Inflammatory macrophage treated with lipopolysaccharide for 1 hour (primary cell): ENCODE data around the gene PNPLA7.
"Not testable (repeated sequence)": the region's sequence is repeated elsewhere in the genome, so short reads cannot be mapped to it uniquely, and the experiment has no call there.

Experiments used
- DNase-seq, 2 donors: peaks; one replicate each; pipeline ENCODE4 v3.0.0-alpha.2; 2020 to 2022

PNPLA7 gene

DNA sequence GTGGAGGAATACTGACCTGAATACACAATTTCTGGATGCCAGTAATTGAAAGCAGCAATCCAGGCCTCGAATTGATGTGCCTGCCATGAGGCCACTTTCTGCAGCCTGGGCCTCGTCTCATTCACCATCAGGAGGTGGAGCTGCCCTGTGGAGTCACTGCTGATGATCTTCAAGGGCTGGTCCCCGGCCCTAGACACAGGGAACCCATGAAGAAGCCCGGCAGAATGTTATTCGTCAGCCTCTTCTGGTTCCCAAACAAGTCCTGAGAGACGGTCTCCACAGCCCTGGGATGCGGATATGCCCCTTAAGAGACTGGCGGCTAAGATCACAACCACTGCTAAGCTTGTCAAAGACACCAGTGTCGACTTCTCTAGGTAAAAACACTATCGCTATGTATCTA is 24.0 kb upstream of the PNPLA7 start:
- DNase-seq, result no peak

- no peak for DNase-seq
Observed at GRCh38 chr9:137570566-137570965, 20.4 kb upstream of the PNPLA7 start.

GRCh38 chr9:137569609-137570203 is 19.5 kb upstream of the PNPLA7 start:
- no peak for DNase-seq

DNA sequence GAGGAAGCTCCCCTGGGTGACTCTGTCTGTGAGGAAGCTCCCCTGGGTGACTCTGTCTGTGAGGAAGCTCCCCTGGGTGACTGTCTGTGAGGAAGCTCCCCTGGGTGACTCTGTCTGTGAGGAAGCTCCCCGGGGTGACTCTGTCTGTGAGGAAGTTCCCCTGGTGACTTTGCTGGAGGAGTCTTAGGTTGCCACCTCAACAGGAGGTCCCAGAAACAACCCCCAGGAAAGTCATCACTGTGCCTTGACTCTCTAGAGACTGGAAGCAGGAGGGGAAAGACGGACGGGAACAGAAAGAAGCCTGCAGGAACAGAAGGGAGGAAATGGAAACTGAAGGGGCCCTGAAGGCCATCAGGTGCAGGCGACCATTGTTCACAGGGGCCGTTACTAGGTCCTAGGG is 18.2 kb upstream of the PNPLA7 start:
- DNase-seq, result not testable (repeated sequence)

GRCh38 chr9:137564817-137565411 is 14.7 kb upstream of the PNPLA7 start:
- DNase-seq, result no peak

- DNase-seq, result no peak
Observed at GRCh38 chr9:137564134-137564533, 13.9 kb upstream of the PNPLA7 start.

DNA sequence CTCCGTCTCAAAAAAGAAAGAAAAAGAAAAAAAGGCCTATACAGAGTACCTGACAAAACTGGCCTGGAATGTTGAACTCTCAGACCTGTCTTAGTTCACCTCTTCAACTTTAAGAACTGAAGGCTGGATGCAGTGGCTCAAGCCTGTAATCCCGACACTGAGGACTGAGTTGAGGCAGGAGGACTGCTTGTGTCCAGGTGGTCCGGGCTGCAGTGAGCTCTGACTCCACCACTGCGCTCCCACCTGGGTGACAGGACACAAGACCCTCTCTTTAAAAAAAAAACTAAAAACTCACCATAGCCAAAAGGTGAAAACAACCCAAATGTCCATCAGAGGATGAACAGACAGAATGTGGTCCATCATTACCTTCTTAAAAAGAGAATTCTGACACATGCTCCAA is 7.9 kb upstream of the PNPLA7 start:
- DNase-seq, result no peak

DNA sequence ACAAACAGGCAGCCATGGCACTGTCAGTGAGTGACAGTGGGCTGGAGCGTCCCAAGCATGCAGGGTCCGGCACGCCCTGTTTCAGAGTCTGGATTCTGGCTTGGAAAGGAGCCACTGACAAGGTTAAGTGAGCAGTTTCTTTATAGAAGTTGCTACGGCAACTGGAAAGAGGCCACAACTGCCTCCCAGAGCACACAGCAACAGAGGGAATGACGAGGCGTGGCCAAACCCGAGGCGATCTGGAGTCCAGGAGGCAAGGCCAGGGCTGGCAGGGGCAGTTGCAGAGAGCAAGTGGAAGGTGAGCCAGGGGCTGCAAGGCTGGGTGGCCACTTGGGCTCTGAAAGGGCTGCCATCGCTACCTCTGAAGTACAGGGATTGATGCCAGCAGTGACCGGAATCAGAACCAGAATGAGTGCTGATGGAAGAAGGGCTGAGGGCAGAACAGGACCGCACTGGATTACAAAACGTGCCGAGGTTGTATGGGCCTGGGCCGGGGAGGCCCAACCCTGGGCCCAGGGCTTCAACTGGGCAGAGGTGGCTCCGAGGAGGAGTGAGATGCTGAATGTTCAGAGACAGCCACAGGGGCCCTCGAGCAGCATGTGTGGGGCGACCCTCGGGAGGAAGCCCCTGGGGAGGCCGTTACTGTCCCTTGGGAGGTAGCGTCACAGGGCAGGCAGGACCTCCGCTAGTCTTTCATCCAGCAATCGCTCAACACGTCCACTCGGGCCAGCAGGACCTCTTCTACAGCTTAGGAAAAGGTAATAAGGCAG is 6.1 kb upstream of the PNPLA7 start:
- no peak for DNase-seq

DNA sequence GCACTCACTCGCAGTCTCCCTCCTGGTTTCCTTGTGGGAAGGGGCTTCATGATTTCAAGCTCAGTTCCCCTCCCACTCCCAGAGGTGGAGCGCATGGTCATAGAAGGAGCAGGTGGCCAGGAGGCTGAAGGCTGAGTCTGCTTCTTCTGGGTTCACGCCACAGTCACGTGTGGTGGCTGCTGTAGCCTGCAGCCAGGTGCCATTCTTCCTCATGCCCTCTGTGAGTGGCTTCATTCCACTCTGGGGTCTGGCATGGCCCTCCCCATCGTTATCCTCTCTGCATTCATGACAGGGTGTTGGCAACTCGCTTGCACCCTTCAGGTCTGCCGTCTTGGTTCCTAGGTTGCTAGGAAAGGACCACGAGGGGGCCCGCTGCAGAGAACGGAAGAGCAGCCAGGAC is 5.0 kb upstream of the PNPLA7 start:
- DNase-seq, result no peak

- DNase-seq, result no peak
Observed at GRCh38 chr9:137554349-137554748, 4.1 kb upstream of the PNPLA7 start.

GRCh38 chr9:137553654-137554053 is 3.5 kb upstream of the PNPLA7 start:
- not testable (repeated sequence) for DNase-seq

DNA sequence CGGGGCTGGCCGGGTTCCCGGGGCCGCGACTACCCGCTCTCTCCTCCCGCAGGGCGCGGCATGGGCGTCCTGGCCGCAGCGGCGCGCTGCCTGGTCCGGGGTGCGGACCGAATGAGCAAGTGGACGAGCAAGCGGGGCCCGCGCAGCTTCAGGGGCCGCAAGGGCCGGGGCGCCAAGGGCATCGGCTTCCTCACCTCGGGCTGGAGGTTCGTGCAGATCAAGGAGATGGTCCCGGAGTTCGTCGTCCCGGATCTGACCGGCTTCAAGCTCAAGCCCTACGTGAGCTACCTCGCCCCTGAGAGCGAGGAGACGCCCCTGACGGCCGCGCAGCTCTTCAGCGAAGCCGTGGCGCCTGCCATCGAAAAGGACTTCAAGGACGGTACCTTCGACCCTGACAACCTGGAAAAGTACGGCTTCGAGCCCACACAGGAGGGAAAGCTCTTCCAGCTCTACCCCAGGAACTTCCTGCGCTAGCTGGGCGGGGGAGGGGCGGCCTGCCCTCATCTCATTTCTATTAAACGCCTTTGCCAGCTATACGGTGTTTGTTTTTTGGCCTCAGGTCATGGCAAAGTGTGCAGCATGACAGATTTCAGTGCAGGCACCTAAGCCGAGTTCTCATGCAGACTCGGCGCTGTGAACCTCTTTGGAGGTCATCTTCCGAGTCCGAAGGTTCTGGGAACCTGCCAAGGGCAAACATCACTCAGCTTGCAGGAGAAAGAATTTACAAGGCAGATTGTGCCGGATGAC is 2.0 kb upstream of the PNPLA7 start:
- no peak for DNase-seq

DNA sequence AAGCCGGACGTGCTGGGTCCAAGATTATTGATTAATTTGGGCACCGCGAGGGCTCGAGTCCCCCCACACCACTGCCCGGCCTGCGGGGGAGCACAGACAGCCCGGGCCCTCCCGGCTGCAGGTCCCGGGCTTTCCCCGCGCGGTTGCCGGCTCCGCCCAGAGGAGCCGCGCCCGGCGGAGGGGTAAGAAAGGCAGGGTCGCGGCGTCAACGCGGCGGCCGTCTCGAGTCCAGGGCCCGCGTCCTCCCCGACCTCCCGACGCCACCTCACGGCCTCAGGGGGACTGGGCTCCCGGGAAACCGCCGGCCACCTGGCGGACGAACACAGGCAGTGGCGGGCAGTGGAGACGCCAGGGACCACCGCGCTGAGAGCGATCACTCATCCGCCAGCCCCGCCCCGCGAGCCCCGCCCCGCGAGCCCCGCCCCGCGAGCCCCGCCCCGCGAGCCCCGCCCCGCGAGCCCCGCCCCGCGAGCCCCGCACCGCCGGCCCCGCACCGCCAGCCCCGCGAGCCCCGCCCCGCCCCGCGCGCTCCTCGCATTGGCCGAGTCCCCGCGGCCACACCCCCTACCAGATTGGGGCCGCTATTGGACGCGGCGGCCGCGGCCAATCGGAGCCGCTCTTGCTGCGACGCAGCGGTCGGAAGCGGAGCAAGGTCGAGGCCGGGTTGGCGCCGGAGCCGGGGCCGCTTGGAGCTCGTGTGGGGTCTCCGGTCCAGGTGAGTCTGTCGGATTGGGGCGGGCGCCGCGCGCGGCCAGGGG is 1.2 kb upstream of the PNPLA7 start, which contains the start of gene MRPL41:
Gene MRPL41, plus strand, starts transcription at position 616 of the 758 bp plus-strand sequence. CDS start 203 bp downstream, outside the sequence.
- DNase-seq, result peak; percentile 81 to 88

DNA sequence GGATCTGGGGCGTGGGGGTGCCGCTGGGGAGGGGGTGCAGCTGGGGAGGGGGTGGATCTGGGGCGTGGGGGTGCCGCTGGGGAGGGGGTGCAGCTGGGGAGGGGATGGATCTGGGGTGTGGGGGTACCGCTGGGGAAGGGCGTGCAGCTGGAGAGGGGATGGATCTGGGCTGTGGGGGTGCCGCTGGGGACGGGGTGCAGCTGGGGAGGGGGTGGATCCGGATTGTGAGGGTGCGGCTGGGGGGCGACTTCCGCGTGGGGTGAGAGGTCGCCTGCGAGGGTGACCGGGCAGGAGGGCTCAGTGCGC is 709 bp upstream of the PNPLA7 start:
- not testable (repeated sequence) for DNase-seq

GRCh38 chr9:137547687-137548543 is 2.3 kb downstream of the PNPLA7 start:
- no peak for DNase-seq

- no peak for DNase-seq
Observed at GRCh38 chr9:137545123-137545522, 5.1 kb downstream of the PNPLA7 start.

- peak; percentile 52 to 60 for DNase-seq
Observed at GRCh38 chr9:137544176-137544760, 5.9 kb downstream of the PNPLA7 start.

GRCh38 chr9:137543237-137543963 is 6.8 kb downstream of the PNPLA7 start:
- DNase-seq, result no peak

- no peak for DNase-seq
Observed at GRCh38 chr9:137542486-137542885, 7.7 kb downstream of the PNPLA7 start.

DNA sequence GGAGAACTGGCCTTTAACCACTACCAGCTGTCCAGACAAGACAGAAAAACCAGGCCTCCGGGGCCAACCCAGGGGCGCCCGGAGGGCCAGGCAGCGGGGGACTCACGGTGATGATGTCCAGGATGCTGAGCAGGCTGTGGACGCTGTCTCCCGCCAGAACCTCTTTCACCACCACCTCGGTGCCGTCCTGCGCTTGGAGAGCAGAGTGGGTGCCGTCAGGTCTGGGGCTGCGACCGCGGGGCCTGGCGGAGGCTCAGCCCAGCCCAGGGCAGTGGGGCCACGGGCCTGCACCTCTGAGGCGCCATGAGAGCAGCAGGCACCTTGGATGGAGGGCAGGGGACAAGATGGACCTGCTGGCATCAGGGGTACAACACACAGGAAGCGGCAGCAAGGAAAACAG is 9.7 kb downstream of the PNPLA7 start:
- no peak for DNase-seq

GRCh38 chr9:137538058-137538457 is 12.1 kb downstream of the PNPLA7 start:
- no peak for DNase-seq
